ENCODE data around the gene TNFSF15. TPM values are rescaled to one million over a fixed set of nuclear protein-coding genes. Genes with fewer than 3 reads are reported as not detected.

The TNFSF15 gene
- total RNA-seq, 2 experiments from 2014 or later: 0.47 to 0.50 TPM

- ChIA-PET CTCF (interaction anchor here (0.6 to 0.9 kb wide), 3 partner anchors 11 to 142 kb away, joined by 3 read pairs; no protein-coding TSS in a partner anchor), POLR2A (no interaction called here)
- no peaks in the 10 kb centered on the region for H3K27me3 Mint-ChIP-seq
- H3K36me3 Mint-ChIP-seq (ENCODE audit: low read depth): peaks cover 2% of the 10 kb centered on the region
- intact Hi-C loops (cut with DNase I, micrococcal nuclease): no loop called here
- ATAC-seq (no peak), DNase-seq (no peak)
- H3K9me3 Mint-ChIP-seq (ENCODE audit: low read depth): no peaks in the 10 kb centered on the region
- peaks cover 26% of the 10 kb centered on the region for H3K4me1 Mint-ChIP-seq
- no peak overlapping the region for H3K27ac Mint-ChIP-seq
- H3K4me3 Mint-ChIP-seq: no peak overlapping the region
Measured at GRCh38 chr9:114823441-114823840, 17.6 kb upstream of the TNFSF15 start.

- DNase-seq (no peak), ATAC-seq (peak; percentile 33)
- H3K4me3 Mint-ChIP-seq: no peak overlapping the region
- H3K36me3 Mint-ChIP-seq (ENCODE audit: low read depth): peaks cover 2% of the 10 kb centered on the region
- ChIA-PET CTCF (interaction anchor here (0.6 to 1.2 kb wide), 5 partner anchors 20 to 225 kb away, joined by 3 to 4 read pairs (median 3); no protein-coding TSS in a partner anchor), POLR2A (interaction anchor here (0.7 kb wide), 1 partner anchor 87 kb away, joined by 4 read pairs; no protein-coding TSS in a partner anchor)
- intact Hi-C loops (cut with DNase I, micrococcal nuclease): no loop called here
- H3K9me3 Mint-ChIP-seq (ENCODE audit: low read depth): no peaks in the 10 kb centered on the region
- H3K27me3 Mint-ChIP-seq: no peaks in the 10 kb centered on the region
- peaks cover 25% of the 10 kb centered on the region for H3K4me1 Mint-ChIP-seq
- no peak overlapping the region for H3K27ac Mint-ChIP-seq
Measured at GRCh38 chr9:114822708-114823107, 16.9 kb upstream of the TNFSF15 start.

GRCh38 chr9:114820776-114821501 lies 15.1 kb upstream of the TNFSF15 start:
- no peaks in the 10 kb centered on the region for H3K27me3 Mint-ChIP-seq
- peaks cover 17% of the 10 kb centered on the region for H3K4me1 Mint-ChIP-seq
- H3K4me3 Mint-ChIP-seq: no peak overlapping the region
- ChIA-PET POLR2A (no interaction called here), CTCF (interaction anchor here (0.5 to 1.6 kb wide), 2 partner anchors 194 to 529 kb away, joined by 3 to 5 read pairs; no protein-coding TSS in a partner anchor)
- no peak overlapping the region for H3K27ac Mint-ChIP-seq
- intact Hi-C loops (cut with DNase I, micrococcal nuclease): no loop called here
- no peak for DNase-seq
- H3K36me3 Mint-ChIP-seq (ENCODE audit: low read depth): peaks cover 2% of the 10 kb centered on the region
- ATAC-seq: no peak
- H3K9me3 Mint-ChIP-seq (ENCODE audit: low read depth): no peaks in the 10 kb centered on the region

- H3K9me3 Mint-ChIP-seq (ENCODE audit: low read depth): no peaks in the 10 kb centered on the region
- H3K36me3 Mint-ChIP-seq (ENCODE audit: low read depth): peaks cover 2% of the 10 kb centered on the region
- CTCF ChIA-PET: interaction anchor here (0.7 kb wide), 1 partner anchor 76 kb away, joined by 3 read pairs; no protein-coding TSS in a partner anchor
- H3K27me3 Mint-ChIP-seq: no peaks in the 10 kb centered on the region
- POLR2A ChIA-PET: no interaction called here
- ATAC-seq (no peak), DNase-seq (no peak)
- intact Hi-C loops (cut with DNase I, micrococcal nuclease): no loop called here
- H3K4me3 Mint-ChIP-seq: no peak overlapping the region
- peaks cover 31% of the 10 kb centered on the region for H3K4me1 Mint-ChIP-seq
- H3K27ac Mint-ChIP-seq: no peak overlapping the region
Measured at GRCh38 chr9:114818178-114818577, 12.3 kb upstream of the TNFSF15 start.

GRCh38 chr9:114813717-114814418 lies 8.0 kb upstream of the TNFSF15 start:
- POLR2A ChIA-PET: no interaction called here
- no peak overlapping the region for H3K4me3 Mint-ChIP-seq

GRCh38 chr9:114811966-114812636 lies 6.3 kb upstream of the TNFSF15 start:
- peaks cover 22% of the 10 kb centered on the region for H3K4me1 Mint-ChIP-seq
- POLR2A ChIA-PET: no interaction called here
- H3K9me3 Mint-ChIP-seq (ENCODE audit: low read depth): no peaks in the 10 kb centered on the region
- no peak overlapping the region for H3K27ac Mint-ChIP-seq
- peaks cover 3% of the 10 kb centered on the region for H3K27me3 Mint-ChIP-seq
- H3K36me3 Mint-ChIP-seq (ENCODE audit: low read depth): no peaks in the 10 kb centered on the region
- H3K4me3 Mint-ChIP-seq: no peak overlapping the region
- CTCF ChIA-PET: interaction anchor here (0.6 to 1.3 kb wide), 4 partner anchors 9 to 202 kb away, joined by 3 to 5 read pairs (median 3); no protein-coding TSS in a partner anchor
- DNase-seq (no peak), ATAC-seq (no peak)
- intact Hi-C loops (cut with DNase I, micrococcal nuclease): no loop called here

More at GRCh38 chr9:114813717-114814418, 8.0 kb upstream of the TNFSF15 start:
- H3K27ac Mint-ChIP-seq: peak overlapping the region; percentile 10
- CTCF ChIA-PET: interaction anchor here (1.3 kb wide), 1 partner anchor 14 kb away, joined by 3 read pairs; no protein-coding TSS in a partner anchor
- no peaks in the 10 kb centered on the region for H3K9me3 Mint-ChIP-seq (ENCODE audit: low read depth)
- intact Hi-C loops (cut with DNase I, micrococcal nuclease): no loop called here
- no peaks in the 10 kb centered on the region for H3K36me3 Mint-ChIP-seq (ENCODE audit: low read depth)
- no peaks in the 10 kb centered on the region for H3K27me3 Mint-ChIP-seq
- DNase-seq: peak; percentile 18
- ATAC-seq: peak; percentile 76
- peaks cover 21% of the 10 kb centered on the region for H3K4me1 Mint-ChIP-seq

- ChIA-PET CTCF (interaction anchor here (0.6 to 1.5 kb wide), 4 partner anchors 30 to 216 kb away, joined by 3 to 4 read pairs (median 3); no protein-coding TSS in a partner anchor), POLR2A (no interaction called here)
- intact Hi-C loops (cut with DNase I, micrococcal nuclease): no loop called here
- Mint-ChIP-seq H3K27me3 (peaks cover 3% of the 10 kb centered on the region), H3K4me1 (peaks cover 30% of the 10 kb centered on the region), H3K4me3 (no peak overlapping the region), H3K27ac (no peak overlapping the region), H3K36me3 (ENCODE audit: low read depth) (no peaks in the 10 kb centered on the region), H3K9me3 (ENCODE audit: low read depth) (no peaks in the 10 kb centered on the region)
- DNase-seq (no peak), ATAC-seq (no peak)
Measured at GRCh38 chr9:114811301-114811700, 5.5 kb upstream of the TNFSF15 start.

- no peak for ATAC-seq
- no peak for DNase-seq
- H3K4me3 Mint-ChIP-seq: no peak overlapping the region
- intact Hi-C loops (cut with DNase I, micrococcal nuclease): no loop called here
- ChIA-PET CTCF (interaction anchor here (0.7 to 1.5 kb wide), 2 partner anchors 29 to 339 kb away, joined by 3 to 4 read pairs; no protein-coding TSS in a partner anchor), POLR2A (no interaction called here)
- peaks cover 3% of the 10 kb centered on the region for H3K27me3 Mint-ChIP-seq
- no peak overlapping the region for H3K27ac Mint-ChIP-seq
- H3K9me3 Mint-ChIP-seq (ENCODE audit: low read depth): no peaks in the 10 kb centered on the region
- H3K4me1 Mint-ChIP-seq: peaks cover 37% of the 10 kb centered on the region
- no peaks in the 10 kb centered on the region for H3K36me3 Mint-ChIP-seq (ENCODE audit: low read depth)
Measured at GRCh38 chr9:114810614-114811013, 4.8 kb upstream of the TNFSF15 start.

- peak; percentile 40 for ATAC-seq
- intact Hi-C loops (cut with DNase I, micrococcal nuclease): loop anchor here (1.0 to 5.0 kb wide), 3 partner anchors 86 to 206 kb away; partner anchors contain the start of gene TEX48 (in 1 of the 2)
- no peak overlapping the region for H3K4me3 Mint-ChIP-seq
- DNase-seq: peak; percentile 11
- no peak overlapping the region for H3K27ac Mint-ChIP-seq
- ChIA-PET POLR2A (interaction anchor here (0.7 kb wide), 1 partner anchor 151 kb away, joined by 4 read pairs; no protein-coding TSS in a partner anchor), CTCF (interaction anchor here (0.7 to 1.1 kb wide), 2 partner anchors 198 to 208 kb away, joined by 3 read pairs; no protein-coding TSS in a partner anchor)
- H3K9me3 Mint-ChIP-seq (ENCODE audit: low read depth): no peaks in the 10 kb centered on the region
- no peaks in the 10 kb centered on the region for H3K36me3 Mint-ChIP-seq (ENCODE audit: low read depth)
- peaks cover 25% of the 10 kb centered on the region for H3K4me1 Mint-ChIP-seq
- peaks cover 3% of the 10 kb centered on the region for H3K27me3 Mint-ChIP-seq
Measured at GRCh38 chr9:114806526-114806900, 674 bp upstream of the TNFSF15 start.

- no peak overlapping the region for H3K27ac Mint-ChIP-seq
- POLR2A ChIA-PET: no interaction called here
Measured at GRCh38 chr9:114804505-114804904, 1.3 kb downstream of the TNFSF15 start.

More at GRCh38 chr9:114804505-114804904, 1.3 kb downstream of the TNFSF15 start:
- no peaks in the 10 kb centered on the region for H3K9me3 Mint-ChIP-seq (ENCODE audit: low read depth)
- DNase-seq (no peak), ATAC-seq (no peak)
- peaks cover 25% of the 10 kb centered on the region for H3K4me1 Mint-ChIP-seq
- H3K27me3 Mint-ChIP-seq: peaks cover 3% of the 10 kb centered on the region
- CTCF ChIA-PET: interaction anchor here (1.0 kb wide), 1 partner anchor 19 kb away, joined by 3 read pairs; no protein-coding TSS in a partner anchor
- intact Hi-C loops (cut with DNase I, micrococcal nuclease): loop anchor here in 1 of 2 experiments (5.0 kb wide), 1 partner anchor 42 kb away; no protein-coding TSS in a partner anchor
- no peaks in the 10 kb centered on the region for H3K36me3 Mint-ChIP-seq (ENCODE audit: low read depth)
- no peak overlapping the region for H3K4me3 Mint-ChIP-seq

All from activated CD4-positive, alpha-beta T cell treated with anti-CD3 and anti-CD28 coated beads for 36 hours (primary cell).